ENCODE measurements around the gene TPSAB1. TPM values are rescaled to one million over a fixed set of nuclear protein-coding genes. Genes with fewer than 3 reads are reported as not detected.

Gene TPSAB1
- total and polyA plus RNA-seq, 10 of the 15 experiments (the other 5 are each of a cell fraction or from before 2014, with no cell fraction given) = 0.06 TPM; not detected in 9

DNA sequence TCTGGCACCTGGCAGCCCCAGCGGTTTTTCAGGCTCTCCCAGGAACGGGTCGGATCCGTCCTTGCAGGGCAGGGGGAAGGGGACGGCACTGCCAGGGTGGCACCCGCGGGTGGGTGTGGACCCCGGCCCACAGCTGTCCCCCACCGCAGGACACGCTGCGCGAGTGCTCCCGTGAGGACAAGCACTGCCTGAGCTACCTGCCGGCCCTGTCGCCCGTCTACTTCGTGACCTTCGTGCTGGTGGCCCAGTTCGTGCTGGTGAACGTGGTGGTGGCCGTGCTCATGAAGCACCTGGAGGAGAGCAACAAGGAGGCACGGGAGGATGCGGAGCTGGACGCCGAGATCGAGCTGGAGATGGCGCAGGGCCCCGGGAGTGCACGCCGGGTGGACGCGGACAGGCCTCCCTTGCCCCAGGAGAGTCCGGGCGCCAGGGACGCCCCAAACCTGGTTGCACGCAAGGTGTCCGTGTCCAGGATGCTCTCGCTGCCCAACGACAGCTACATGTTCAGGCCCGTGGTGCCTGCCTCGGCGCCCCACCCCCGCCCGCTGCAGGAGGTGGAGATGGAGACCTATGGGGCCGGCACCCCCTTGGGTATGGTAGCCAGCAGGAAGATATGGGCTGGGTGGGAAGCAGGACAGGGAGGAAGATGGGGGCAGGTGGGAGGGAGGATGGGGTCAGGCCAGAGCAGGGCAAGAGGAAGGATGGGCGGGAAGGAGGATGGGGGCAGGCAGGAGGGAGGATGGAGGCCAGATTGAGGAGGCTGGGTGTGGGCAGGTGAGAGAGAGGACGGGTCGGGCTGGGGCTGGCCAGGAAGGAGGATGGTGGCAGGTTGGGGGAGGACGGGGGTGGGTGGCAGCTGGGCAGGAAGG is 22.2 kb upstream of the TPSAB1 start:
- Histone ChIP-seq H3K27me3 (replicated peaks in 1 of 2; ENCODE audit: control insufficient read depth in 2 of 2, insufficient read depth in 2 of 2, low read length in 1 of 2) (no peaks in the 10 kb centered on the region; a peak in 1 of 4 replicates), H4K20me1 (ENCODE audit: control insufficient read depth, insufficient read depth) (no peaks in the 10 kb centered on the region), H3K9ac (ENCODE audit: control insufficient read depth, insufficient read depth, low read length) (no peak overlapping the region), H3K36me3 (ENCODE audit: control insufficient read depth in 2 of 2, insufficient read depth in 2 of 2, low read length in 1 of 2) (no peaks in the 10 kb centered on the region), H2AFZ (ENCODE audit: control insufficient read depth, low read depth, low read length) (no peak overlapping the region), H3K4me3 (no peak overlapping the region), H3K9me3 (replicated peaks; ENCODE audit: control insufficient read depth, insufficient read depth, low read length) (no peaks in the 10 kb centered on the region), H3K27ac (ENCODE audit: control insufficient read depth, insufficient read depth) (no peak overlapping the region), H3K4me2 (ENCODE audit: control insufficient read depth, insufficient read depth) (no peak overlapping the region), H3K4me1 (ENCODE audit: control insufficient read depth, insufficient read depth, low read length) (no peaks in the 10 kb centered on the region), H3K79me2 (ENCODE audit: control insufficient read depth, insufficient read depth, low read length) (no peaks in the 10 kb centered on the region)
- TF ChIP-seq SIN3A (IDR thresholded peaks at IDR 0.05; ENCODE audit: low read depth, low read length) = no peak
- TF ChIP-seq NFYA (IDR thresholded peaks at IDR 0.05; ENCODE audit: borderline replicate concordance, low read depth, low read length) = no peak
- no peak for TF ChIP-seq KLF5 (IDR thresholded peaks at IDR 0.05; ENCODE audit: partially characterized antibody)
- TF ChIP-seq, protein P1, sequence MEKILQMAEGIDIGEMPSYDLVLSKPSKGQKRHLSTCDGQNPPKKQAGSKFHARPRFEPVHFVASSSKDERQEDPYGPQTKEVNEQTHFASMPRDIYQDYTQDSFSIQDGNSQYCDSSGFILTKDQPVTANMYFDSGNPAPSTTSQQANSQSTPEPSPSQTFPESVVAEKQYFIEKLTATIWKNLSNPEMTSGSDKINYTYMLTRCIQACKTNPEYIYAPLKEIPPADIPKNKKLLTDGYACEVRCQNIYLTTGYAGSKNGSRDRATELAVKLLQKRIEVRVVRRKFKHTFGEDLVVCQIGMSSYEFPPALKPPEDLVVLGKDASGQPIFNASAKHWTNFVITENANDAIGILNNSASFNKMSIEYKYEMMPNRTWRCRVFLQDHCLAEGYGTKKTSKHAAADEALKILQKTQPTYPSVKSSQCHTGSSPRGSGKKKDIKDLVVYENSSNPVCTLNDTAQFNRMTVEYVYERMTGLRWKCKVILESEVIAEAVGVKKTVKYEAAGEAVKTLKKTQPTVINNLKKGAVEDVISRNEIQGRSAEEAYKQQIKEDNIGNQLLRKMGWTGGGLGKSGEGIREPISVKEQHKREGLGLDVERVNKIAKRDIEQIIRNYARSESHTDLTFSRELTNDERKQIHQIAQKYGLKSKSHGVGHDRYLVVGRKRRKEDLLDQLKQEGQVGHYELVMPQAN (conservative IDR thresholded peaks at IDR 0.05) = no peak
- TF ChIP-seq CEBPB (IDR thresholded peaks at IDR 0.05; ENCODE audit: borderline replicate concordance in 1 of 2, low read depth in 2 of 2, low read length in 2 of 2) = no peak
- no peak for TF ChIP-seq ZNF274 (IDR thresholded peaks at IDR 0.05; ENCODE audit: insufficient read depth, insufficient read length)
- no peak for TF ChIP-seq MEF2B (IDR thresholded peaks at IDR 0.05; ENCODE audit: partially characterized antibody, poor library complexity, severe bottlenecking)
- no peak for TF ChIP-seq RELA (IDR thresholded peaks at IDR 0.05; ENCODE audit: borderline replicate concordance, partially characterized antibody)
- no peak for TF ChIP-seq WRNIP1 (IDR thresholded peaks at IDR 0.05; ENCODE audit: borderline replicate concordance, low read depth, low read length)
- TF ChIP-seq FOS (IDR thresholded peaks at IDR 0.05; ENCODE audit: borderline replicate concordance, extremely low read depth, insufficient read length) = no peak
- TF ChIP-seq ZNF217 (IDR thresholded peaks at IDR 0.05) = no peak
- TF ChIP-seq TARDBP (IDR thresholded peaks at IDR 0.05; ENCODE audit: borderline replicate concordance) = no peak
- no peak for TF ChIP-seq IRF4 (IDR thresholded peaks at IDR 0.05; ENCODE audit: low read depth, low read length)
- intact Hi-C loops (cut with micrococcal nuclease; ENCODE audit: unreplicated experiment) = no loop called here
- BruUV-seq (replicated peaks) = no TSS peak
- FAIRE-seq = no peak
- RAD21 ChIA-PET (ENCODE audit: unreplicated experiment) = no interaction called here
- SMC1A ChIA-PET (ENCODE audit: uncharacterized antibody, unreplicated experiment) = no interaction called here
- no peak for ATAC-seq
- in situ Hi-C loops (cut with MboI) = no loop called here
- POLR2A ChIA-PET = no interaction called here
- 64% methylated on average over 40 of the region's 49 CpGs for WGBS (ENCODE audit: insufficient coverage, insufficient replicate concordance, low lambda C conversion rate, missing lambda C conversion rate)
- CTCF ChIA-PET = interaction anchor here (0.6 kb wide), 1 partner anchor 145 kb away, joined by 3 read pairs; no protein-coding TSS in a partner anchor
- DNase-seq (ENCODE audit: low read depth, low spot score) = no peak

Measured in GM12878 (cell line).